Activated effector memory CD4-positive, alpha-beta T cell treated with Interleukin-2 at 50 U/mL for 16 hours (primary cell): Measurements from ENCODE around the gene ETNK2.

Experiments used
- DNase-seq: peaks from one replicate; pipeline ENCODE4 v3.0.0-alpha.2; 2020

Gene ETNK2

GRCh38 chr1:204146965-204147364 lies 4.9 kb downstream of the ETNK2 start:
- no peak for DNase-seq

GRCh38 chr1:204146309-204146708 lies 5.5 kb downstream of the ETNK2 start:
- no peak for DNase-seq

- DNase-seq: no peak
These were observed 6.8 kb downstream of the ETNK2 start for GRCh38 chr1:204145033-204145504.

- no peak for DNase-seq
These were observed 8.4 kb downstream of the ETNK2 start for GRCh38 chr1:204143276-204144041.

- no peak for DNase-seq
These were observed 9.5 kb downstream of the ETNK2 start for GRCh38 chr1:204142032-204142974.

- no peak for DNase-seq
These were observed 10.7 kb downstream of the ETNK2 start for GRCh38 chr1:204141131-204141530.

GRCh38 chr1:204139952-204140351 lies 11.9 kb downstream of the ETNK2 start:
- no peak for DNase-seq

- DNase-seq: no peak
These were observed 12.8 kb downstream of the ETNK2 start for GRCh38 chr1:204139088-204139487.

- no peak for DNase-seq
These were observed 15.0 kb downstream of the ETNK2 start for GRCh38 chr1:204136814-204137213.

- DNase-seq: no peak
These were observed 17.7 kb downstream of the ETNK2 start for GRCh38 chr1:204134103-204134502.

- DNase-seq: no peak
These were observed 19.1 kb downstream of the ETNK2 start for GRCh38 chr1:204132718-204133117.

GRCh38 chr1:204131978-204132377 lies 19.9 kb downstream of the ETNK2 start:
- DNase-seq: no peak

- no peak for DNase-seq
These were observed 20.6 kb downstream of the ETNK2 start for GRCh38 chr1:204130981-204131892.

- no peak for DNase-seq
These were observed 21.7 kb downstream of the ETNK2 start for GRCh38 chr1:204130178-204130577.

GRCh38 chr1:204128964-204129896 lies 22.6 kb downstream of the ETNK2 start:
- peak; percentile 44 for DNase-seq

- DNase-seq: no peak
These were observed 23.3 kb downstream of the ETNK2 start for GRCh38 chr1:204128464-204128963.

GRCh38 chr1:204127597-204128242 lies 24.1 kb downstream of the ETNK2 start:
- no peak for DNase-seq

- DNase-seq: no peak
These were observed 24.9 kb downstream of the ETNK2 start for GRCh38 chr1:204126956-204127355.

- no peak for DNase-seq
These were observed 25.5 kb downstream of the ETNK2 start for GRCh38 chr1:204126386-204126785.

GRCh38 chr1:204125759-204126351 lies 26.0 kb downstream of the ETNK2 start:
- DNase-seq: no peak
